Measurements from ENCODE around the gene SH3GLB1. TPM values are rescaled to one million over a fixed set of nuclear protein-coding genes. Genes with fewer than 3 reads are reported as not detected.

The SH3GLB1 gene
- total and polyA plus RNA-seq, 2 of the 13 experiments (the other 11 are each of a cell fraction or from before 2014, with no cell fraction given): 26.0 to 41.5 TPM

DNA sequence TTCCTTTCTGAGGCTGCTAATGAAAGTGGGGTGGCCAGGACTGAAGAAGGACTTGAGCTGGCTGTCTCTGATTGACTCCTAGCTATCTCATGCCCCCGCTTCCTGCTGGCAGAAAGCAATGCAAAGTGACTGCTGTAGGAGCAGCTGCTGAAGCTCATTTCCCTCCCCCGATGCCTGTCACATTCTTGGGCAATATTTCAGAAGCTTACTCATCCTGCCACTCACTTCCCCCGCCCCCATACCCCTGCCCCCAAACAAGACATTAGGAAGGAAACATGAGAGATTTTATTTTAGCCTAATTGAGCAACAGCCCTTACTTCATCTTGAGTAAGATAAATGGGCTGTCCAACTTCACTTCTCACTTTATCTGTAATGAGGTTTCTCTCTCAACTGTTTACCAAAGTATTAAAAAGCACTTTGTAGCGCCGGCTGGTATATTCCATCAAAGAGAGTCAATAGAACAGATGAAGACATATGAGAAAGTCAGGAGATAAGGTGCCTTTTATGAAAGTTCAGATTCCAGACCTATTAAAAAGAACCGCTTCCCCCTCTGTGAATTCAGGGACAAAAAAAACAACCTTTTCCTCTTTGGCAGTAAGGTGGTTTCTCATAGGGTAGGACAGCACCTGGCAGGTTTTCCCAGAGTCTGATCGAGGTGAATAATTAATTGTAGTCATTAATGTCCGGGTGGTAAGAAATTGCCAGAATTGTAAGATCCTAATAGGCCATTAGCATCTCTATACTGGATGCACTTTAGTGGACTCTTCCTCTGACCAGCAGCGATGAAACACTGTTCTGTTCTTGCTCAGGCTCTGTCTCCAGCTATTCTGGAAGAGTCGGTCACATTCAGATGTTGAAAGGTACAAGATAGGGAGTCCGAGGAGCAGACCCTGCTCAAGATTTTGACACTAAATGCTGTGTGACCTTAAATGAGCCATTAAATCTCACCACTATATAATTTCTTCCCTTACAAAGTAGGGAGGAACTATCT, 70.2 kb downstream of the SH3GLB1 start (continued):
- TF ChIP-seq, protein P1, sequence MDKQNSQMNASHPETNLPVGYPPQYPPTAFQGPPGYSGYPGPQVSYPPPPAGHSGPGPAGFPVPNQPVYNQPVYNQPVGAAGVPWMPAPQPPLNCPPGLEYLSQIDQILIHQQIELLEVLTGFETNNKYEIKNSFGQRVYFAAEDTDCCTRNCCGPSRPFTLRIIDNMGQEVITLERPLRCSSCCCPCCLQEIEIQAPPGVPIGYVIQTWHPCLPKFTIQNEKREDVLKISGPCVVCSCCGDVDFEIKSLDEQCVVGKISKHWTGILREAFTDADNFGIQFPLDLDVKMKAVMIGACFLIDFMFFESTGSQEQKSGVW (CRISPR knock-in tag; IDR thresholded peaks at IDR 0.05; ENCODE audit: borderline replicate concordance): no peak
- TF ChIP-seq, protein P2, sequence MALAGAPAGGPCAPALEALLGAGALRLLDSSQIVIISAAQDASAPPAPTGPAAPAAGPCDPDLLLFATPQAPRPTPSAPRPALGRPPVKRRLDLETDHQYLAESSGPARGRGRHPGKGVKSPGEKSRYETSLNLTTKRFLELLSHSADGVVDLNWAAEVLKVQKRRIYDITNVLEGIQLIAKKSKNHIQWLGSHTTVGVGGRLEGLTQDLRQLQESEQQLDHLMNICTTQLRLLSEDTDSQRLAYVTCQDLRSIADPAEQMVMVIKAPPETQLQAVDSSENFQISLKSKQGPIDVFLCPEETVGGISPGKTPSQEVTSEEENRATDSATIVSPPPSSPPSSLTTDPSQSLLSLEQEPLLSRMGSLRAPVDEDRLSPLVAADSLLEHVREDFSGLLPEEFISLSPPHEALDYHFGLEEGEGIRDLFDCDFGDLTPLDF (CRISPR knock-in tag; IDR thresholded peaks at IDR 0.05): no peak
- no peak for TF ChIP-seq ZFP36 (IDR thresholded peaks at IDR 0.05; ENCODE audit: borderline replicate concordance, low read depth, low read length, partially characterized antibody)
- no peak; the same call in 1 of the 2 replicates for TF ChIP-seq STAG1 (CRISPR knock-in tag; IDR thresholded peaks at IDR 0.05)
- TF ChIP-seq MAFG (CRISPR knock-in tag; IDR thresholded peaks at IDR 0.05): no peak
- TF ChIP-seq CENPT (CRISPR knock-in tag; IDR thresholded peaks at IDR 0.05; ENCODE audit: low read depth): no peak
- no peak; the same call in 1 of the 2 replicates for TF ChIP-seq ZNF788 (CRISPR knock-in tag; IDR thresholded peaks at IDR 0.05; ENCODE audit: borderline replicate concordance)
- TF ChIP-seq MIER3 (CRISPR knock-in tag; IDR thresholded peaks at IDR 0.05; ENCODE audit: borderline replicate concordance): no peak
- no peak for TF ChIP-seq ZNF766 (CRISPR knock-in tag; IDR thresholded peaks at IDR 0.05; ENCODE audit: borderline replicate concordance)
- no peak for TF ChIP-seq TOE1 (CRISPR knock-in tag; IDR thresholded peaks at IDR 0.05)
- no peak; the same call in 1 of the 2 replicates for TF ChIP-seq JUNB (CRISPR knock-in tag; IDR thresholded peaks at IDR 0.05; ENCODE audit: borderline replicate concordance)
- TF ChIP-seq HIVEP1 (CRISPR knock-in tag; IDR thresholded peaks at IDR 0.05): no peak
- TF ChIP-seq FOXJ3 (CRISPR knock-in tag; IDR thresholded peaks at IDR 0.05; ENCODE audit: borderline replicate concordance): peak; percentile 89; the same call in 1 of the 2 replicates
- no peak for TF ChIP-seq SRSF4 (IDR thresholded peaks at IDR 0.05; ENCODE audit: low read depth, low read length, poor library complexity, severe bottlenecking)
- TF ChIP-seq NONO (IDR thresholded peaks at IDR 0.05): no peak
- TF ChIP-seq NONO (CRISPR knock-in tag; conservative IDR thresholded peaks at IDR 0.05): no peak; the same call in 1 of the 2 replicates
- TF ChIP-seq, protein P3, sequence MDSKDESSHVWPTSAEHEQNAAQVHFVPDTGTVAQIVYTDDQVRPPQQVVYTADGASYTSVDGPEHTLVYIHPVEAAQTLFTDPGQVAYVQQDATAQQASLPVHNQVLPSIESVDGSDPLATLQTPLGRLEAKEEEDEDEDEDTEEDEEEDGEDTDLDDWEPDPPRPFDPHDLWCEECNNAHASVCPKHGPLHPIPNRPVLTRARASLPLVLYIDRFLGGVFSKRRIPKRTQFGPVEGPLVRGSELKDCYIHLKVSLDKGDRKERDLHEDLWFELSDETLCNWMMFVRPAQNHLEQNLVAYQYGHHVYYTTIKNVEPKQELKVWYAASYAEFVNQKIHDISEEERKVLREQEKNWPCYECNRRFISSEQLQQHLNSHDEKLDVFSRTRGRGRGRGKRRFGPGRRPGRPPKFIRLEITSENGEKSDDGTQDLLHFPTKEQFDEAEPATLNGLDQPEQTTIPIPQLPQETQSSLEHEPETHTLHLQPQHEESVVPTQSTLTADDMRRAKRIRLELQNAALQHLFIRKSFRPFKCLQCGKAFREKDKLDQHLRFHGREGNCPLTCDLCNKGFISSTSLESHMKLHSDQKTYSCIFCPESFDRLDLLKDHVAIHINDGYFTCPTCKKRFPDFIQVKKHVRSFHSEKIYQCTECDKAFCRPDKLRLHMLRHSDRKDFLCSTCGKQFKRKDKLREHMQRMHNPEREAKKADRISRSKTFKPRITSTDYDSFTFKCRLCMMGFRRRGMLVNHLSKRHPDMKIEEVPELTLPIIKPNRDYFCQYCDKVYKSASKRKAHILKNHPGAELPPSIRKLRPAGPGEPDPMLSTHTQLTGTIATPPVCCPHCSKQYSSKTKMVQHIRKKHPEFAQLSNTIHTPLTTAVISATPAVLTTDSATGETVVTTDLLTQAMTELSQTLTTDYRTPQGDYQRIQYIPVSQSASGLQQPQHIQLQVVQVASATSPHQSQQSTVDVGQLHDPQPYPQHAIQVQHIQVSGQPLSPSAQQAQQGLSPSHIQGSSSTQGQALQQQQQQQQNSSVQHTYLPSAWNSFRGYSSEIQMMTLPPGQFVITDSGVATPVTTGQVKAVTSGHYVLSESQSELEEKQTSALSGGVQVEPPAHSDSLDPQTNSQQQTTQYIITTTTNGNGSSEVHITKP (CRISPR knock-in tag; IDR thresholded peaks at IDR 0.05; ENCODE audit: low read depth): no peak
- TF ChIP-seq, protein P4, sequence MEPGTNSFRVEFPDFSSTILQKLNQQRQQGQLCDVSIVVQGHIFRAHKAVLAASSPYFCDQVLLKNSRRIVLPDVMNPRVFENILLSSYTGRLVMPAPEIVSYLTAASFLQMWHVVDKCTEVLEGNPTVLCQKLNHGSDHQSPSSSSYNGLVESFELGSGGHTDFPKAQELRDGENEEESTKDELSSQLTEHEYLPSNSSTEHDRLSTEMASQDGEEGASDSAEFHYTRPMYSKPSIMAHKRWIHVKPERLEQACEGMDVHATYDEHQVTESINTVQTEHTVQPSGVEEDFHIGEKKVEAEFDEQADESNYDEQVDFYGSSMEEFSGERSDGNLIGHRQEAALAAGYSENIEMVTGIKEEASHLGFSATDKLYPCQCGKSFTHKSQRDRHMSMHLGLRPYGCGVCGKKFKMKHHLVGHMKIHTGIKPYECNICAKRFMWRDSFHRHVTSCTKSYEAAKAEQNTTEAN (CRISPR knock-in tag; conservative IDR thresholded peaks at IDR 0.05): no peak
- TF ChIP-seq, protein P5, sequence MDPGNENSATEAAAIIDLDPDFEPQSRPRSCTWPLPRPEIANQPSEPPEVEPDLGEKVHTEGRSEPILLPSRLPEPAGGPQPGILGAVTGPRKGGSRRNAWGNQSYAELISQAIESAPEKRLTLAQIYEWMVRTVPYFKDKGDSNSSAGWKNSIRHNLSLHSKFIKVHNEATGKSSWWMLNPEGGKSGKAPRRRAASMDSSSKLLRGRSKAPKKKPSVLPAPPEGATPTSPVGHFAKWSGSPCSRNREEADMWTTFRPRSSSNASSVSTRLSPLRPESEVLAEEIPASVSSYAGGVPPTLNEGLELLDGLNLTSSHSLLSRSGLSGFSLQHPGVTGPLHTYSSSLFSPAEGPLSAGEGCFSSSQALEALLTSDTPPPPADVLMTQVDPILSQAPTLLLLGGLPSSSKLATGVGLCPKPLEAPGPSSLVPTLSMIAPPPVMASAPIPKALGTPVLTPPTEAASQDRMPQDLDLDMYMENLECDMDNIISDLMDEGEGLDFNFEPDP (CRISPR knock-in tag; conservative IDR thresholded peaks at IDR 0.05): no peak
